ENCODE data around the gene STK39.

The STK39 gene

DNA sequence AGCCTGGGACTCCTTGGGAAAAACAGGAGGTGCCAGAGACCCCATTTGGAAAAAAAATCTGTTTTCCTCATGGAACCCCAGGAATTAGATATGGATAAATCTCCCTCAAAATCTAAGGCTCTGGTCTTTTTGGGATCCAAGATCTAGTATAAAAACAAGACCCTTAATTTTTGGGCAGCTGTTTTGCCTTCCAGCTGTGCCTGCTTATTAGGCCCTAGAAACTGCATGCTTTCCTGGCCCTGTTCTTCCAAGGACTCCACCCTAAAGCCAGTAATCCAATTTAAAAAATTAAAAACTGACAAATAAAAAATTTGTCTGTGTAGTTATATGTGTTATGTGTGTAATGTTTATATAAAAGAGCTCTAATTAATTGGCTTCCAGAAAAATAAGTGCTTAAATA is 274.6 kb downstream of the STK39 start:
- no peak overlapping the region for H3K27ac ChIP-seq (ENCODE audit: insufficient read depth in 1 of 2, low read depth in 1 of 2, low read length in 2 of 2, poor library complexity in 1 of 2, severe bottlenecking in 2 of 2)
- DNase-seq, result no peak
- ChIA-PET POLR2A (interaction anchor here (0.6 kb wide), 1 partner anchor 841 kb away, joined by 3 read pairs; no protein-coding TSS in a partner anchor), CTCF (no interaction called here)
- H3K36me3 ChIP-seq (ENCODE audit: control insufficient read depth in 4 of 4, insufficient read depth in 4 of 4, low read length in 3 of 4), result peaks cover 0 to 13% (median 3%) of the 10 kb centered on the region in 4 experiments
- no peaks in the 10 kb centered on the region for H3K4me1 ChIP-seq (ENCODE audit: control extremely low read depth in 1 of 4, control insufficient read depth in 4 of 4, insufficient read depth in 4 of 4, low read length in 3 of 4)
- H3K9me3 ChIP-seq (ENCODE audit: control extremely low read depth in 1 of 5, control insufficient read depth in 4 of 5, insufficient read depth in 2 of 5, low read depth in 1 of 5, low read length in 4 of 5), result peaks cover 0 to 30% (median 14%) of the 10 kb centered on the region in 5 experiments
- no peaks in the 10 kb centered on the region for H3K27me3 ChIP-seq (replicated peaks in 2 of 5; ENCODE audit: control insufficient read depth in 4 of 5, insufficient read depth in 5 of 5, low read length in 4 of 5)
- H3K4me3 ChIP-seq (ENCODE audit: control insufficient read depth in 1 of 7, extremely low read depth in 1 of 7, insufficient read depth in 4 of 7, low read depth in 2 of 7, low read length in 6 of 7), result no peak overlapping the region

DNA sequence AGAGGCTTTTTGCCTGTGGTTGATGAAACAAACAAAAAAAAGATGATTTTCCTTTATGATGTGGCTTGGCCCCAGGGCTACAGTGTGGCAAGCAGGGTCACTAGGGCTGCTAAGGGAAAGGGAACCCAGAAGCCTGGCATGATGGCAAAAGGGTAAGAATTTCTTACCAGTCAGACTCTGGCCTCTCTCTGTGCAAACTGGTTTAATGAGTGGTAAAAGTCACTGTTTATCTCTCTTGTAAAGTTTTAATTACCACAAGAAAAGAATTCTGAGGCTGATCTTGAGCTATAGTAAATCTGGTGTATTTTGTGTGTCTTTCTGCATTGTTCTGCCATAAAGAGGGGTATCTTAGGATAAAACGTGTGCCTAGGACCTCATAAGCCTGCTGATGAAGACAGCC is 275.4 kb downstream of the STK39 start:
- POLR2A ChIA-PET, result no interaction called here
- no peaks in the 10 kb centered on the region for H3K27me3 ChIP-seq (replicated peaks in 2 of 5; ENCODE audit: control insufficient read depth in 4 of 5, insufficient read depth in 5 of 5, low read length in 4 of 5)
- H3K9me3 ChIP-seq (ENCODE audit: control extremely low read depth in 1 of 5, control insufficient read depth in 4 of 5, insufficient read depth in 2 of 5, low read depth in 1 of 5, low read length in 4 of 5), result peaks cover 0 to 30% (median 14%) of the 10 kb centered on the region in 5 experiments
- H3K4me1 ChIP-seq (ENCODE audit: control extremely low read depth in 1 of 4, control insufficient read depth in 4 of 4, insufficient read depth in 4 of 4, low read length in 3 of 4), result no peaks in the 10 kb centered on the region
- CTCF ChIA-PET, result no interaction called here
- H3K27ac ChIP-seq (ENCODE audit: insufficient read depth in 1 of 2, low read depth in 1 of 2, low read length in 2 of 2, poor library complexity in 1 of 2, severe bottlenecking in 2 of 2), result no peak overlapping the region
- no peak for DNase-seq
- 100% methylated on average over 1 of the region's 1 CpG for WGBS (ENCODE audit: insufficient coverage)
- H3K36me3 ChIP-seq (ENCODE audit: control insufficient read depth in 4 of 4, insufficient read depth in 4 of 4, low read length in 3 of 4), result peaks cover 0 to 13% (median 3%) of the 10 kb centered on the region in 4 experiments
- H3K4me3 ChIP-seq (ENCODE audit: control insufficient read depth in 1 of 7, extremely low read depth in 1 of 7, insufficient read depth in 4 of 7, low read depth in 2 of 7, low read length in 6 of 7), result no peak overlapping the region

- CTCF ChIA-PET, result interaction anchor here (1.0 to 2.8 kb wide), 4 partner anchors 10 to 152 kb away, joined by 3 to 6 read pairs (median 4); no protein-coding TSS in a partner anchor
- no peaks in the 10 kb centered on the region for H3K4me1 ChIP-seq (ENCODE audit: control extremely low read depth in 1 of 4, control insufficient read depth in 4 of 4, insufficient read depth in 4 of 4, low read length in 3 of 4)
- no peak for DNase-seq
- H3K27ac ChIP-seq (ENCODE audit: insufficient read depth in 1 of 2, low read depth in 1 of 2, low read length in 2 of 2, poor library complexity in 1 of 2, severe bottlenecking in 2 of 2), result no peak overlapping the region
- POLR2A ChIA-PET, result no interaction called here
- no peaks in the 10 kb centered on the region for H3K27me3 ChIP-seq (replicated peaks in 2 of 5; ENCODE audit: control insufficient read depth in 4 of 5, insufficient read depth in 5 of 5, low read length in 4 of 5)
- peaks cover 0 to 11% (median 2%) of the 10 kb centered on the region in 4 experiments for H3K36me3 ChIP-seq (ENCODE audit: control insufficient read depth in 4 of 4, insufficient read depth in 4 of 4, low read length in 3 of 4)
- 99% methylated on average over 6 of the region's 9 CpGs for WGBS (ENCODE audit: insufficient coverage)
- peaks cover 0 to 20% (median 12%) of the 10 kb centered on the region in 5 experiments for H3K9me3 ChIP-seq (ENCODE audit: control extremely low read depth in 1 of 5, control insufficient read depth in 4 of 5, insufficient read depth in 2 of 5, low read depth in 1 of 5, low read length in 4 of 5)
- H3K4me3 ChIP-seq (ENCODE audit: control insufficient read depth in 1 of 7, extremely low read depth in 1 of 7, insufficient read depth in 4 of 7, low read depth in 2 of 7, low read length in 6 of 7), result no peak overlapping the region
Observed at GRCh38 chr2:167966937-167967913, 280.2 kb downstream of the STK39 start.

- no peaks in the 10 kb centered on the region for H3K4me1 ChIP-seq (ENCODE audit: control extremely low read depth in 1 of 4, control insufficient read depth in 4 of 4, insufficient read depth in 4 of 4, low read length in 3 of 4)
- ChIA-PET CTCF (interaction anchor here (0.9 to 4.6 kb wide), 6 partner anchors 10 to 153 kb away, joined by 3 to 23 read pairs (median 4); no protein-coding TSS in a partner anchor), POLR2A (no interaction called here)
- peaks cover 0 to 5% (median 2%) of the 10 kb centered on the region in 4 experiments for H3K36me3 ChIP-seq (ENCODE audit: control insufficient read depth in 4 of 4, insufficient read depth in 4 of 4, low read length in 3 of 4)
- peaks cover 0 to 10% (median 4%) of the 10 kb centered on the region in 5 experiments for H3K9me3 ChIP-seq (ENCODE audit: control extremely low read depth in 1 of 5, control insufficient read depth in 4 of 5, insufficient read depth in 2 of 5, low read depth in 1 of 5, low read length in 4 of 5)
- H3K27me3 ChIP-seq (replicated peaks in 2 of 5; ENCODE audit: control insufficient read depth in 4 of 5, insufficient read depth in 5 of 5, low read length in 4 of 5), result no peaks in the 10 kb centered on the region
- no peak overlapping the region for H3K27ac ChIP-seq (ENCODE audit: insufficient read depth in 1 of 2, low read depth in 1 of 2, low read length in 2 of 2, poor library complexity in 1 of 2, severe bottlenecking in 2 of 2)
- 89% methylated on average over 5 of the region's 5 CpGs for WGBS (ENCODE audit: insufficient coverage)
- H3K4me3 ChIP-seq (ENCODE audit: control insufficient read depth in 1 of 7, extremely low read depth in 1 of 7, insufficient read depth in 4 of 7, low read depth in 2 of 7, low read length in 6 of 7), result no peak overlapping the region
- no peak for DNase-seq
Observed at GRCh38 chr2:167965907-167966761, 281.3 kb downstream of the STK39 start.

DNA sequence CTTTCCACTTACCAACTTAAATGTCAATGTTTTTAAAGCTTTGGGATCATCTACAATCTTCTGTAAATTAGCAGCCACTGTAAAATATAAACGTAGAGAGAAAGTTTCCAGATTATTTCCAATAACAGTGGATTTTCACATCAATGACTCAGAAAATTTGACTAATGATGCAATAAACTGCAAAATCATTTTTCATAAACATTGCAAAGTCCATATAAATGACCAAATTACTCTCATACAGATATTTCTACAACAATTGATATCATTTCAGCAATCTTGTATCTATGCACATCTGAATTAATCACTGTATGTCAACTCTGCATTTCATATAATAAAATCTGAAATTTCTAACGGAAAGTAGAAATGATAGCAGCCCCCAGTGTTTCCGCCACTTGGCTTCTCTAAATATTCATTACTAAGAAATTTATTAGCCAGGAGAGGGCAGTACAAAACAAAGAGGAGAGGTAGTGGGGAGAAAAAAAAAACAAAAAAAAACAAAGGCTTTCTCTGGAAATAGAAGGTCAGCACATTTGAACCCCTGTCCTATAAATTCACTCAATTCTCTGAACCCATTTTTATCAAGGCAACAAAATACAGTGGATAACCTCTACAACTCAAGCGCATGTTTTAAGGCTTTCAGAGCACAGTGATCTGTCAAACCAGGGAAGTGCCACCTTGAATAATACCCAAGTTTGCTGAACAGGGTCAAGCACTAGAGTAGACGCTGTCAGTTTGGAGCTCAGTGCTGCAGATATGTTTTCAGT is 282.6 kb downstream of the STK39 start:
- no peak overlapping the region for H3K4me3 ChIP-seq (ENCODE audit: control insufficient read depth in 1 of 7, extremely low read depth in 1 of 7, insufficient read depth in 4 of 7, low read depth in 2 of 7, low read length in 6 of 7)
- CTCF ChIA-PET, result interaction anchor here (2.8 to 4.6 kb wide), 2 partner anchors 12 to 154 kb away, joined by 5 to 23 read pairs; no protein-coding TSS in a partner anchor
- H3K27me3 ChIP-seq (replicated peaks in 2 of 5; ENCODE audit: control insufficient read depth in 4 of 5, insufficient read depth in 5 of 5, low read length in 4 of 5), result no peaks in the 10 kb centered on the region
- WGBS (ENCODE audit: insufficient coverage), result 100% methylated on average over 3 of the region's 5 CpGs
- no peak overlapping the region for H3K27ac ChIP-seq (ENCODE audit: insufficient read depth in 1 of 2, low read depth in 1 of 2, low read length in 2 of 2, poor library complexity in 1 of 2, severe bottlenecking in 2 of 2)
- no peaks in the 10 kb centered on the region for H3K4me1 ChIP-seq (ENCODE audit: control extremely low read depth in 1 of 4, control insufficient read depth in 4 of 4, insufficient read depth in 4 of 4, low read length in 3 of 4)
- H3K36me3 ChIP-seq (ENCODE audit: control insufficient read depth in 4 of 4, insufficient read depth in 4 of 4, low read length in 3 of 4), result peaks cover 0 to 8% (median 4%) of the 10 kb centered on the region in 4 experiments
- DNase-seq, result peak in 2 of 3 donors; percentile 16 to 18
- POLR2A ChIA-PET, result no interaction called here
- H3K9me3 ChIP-seq (ENCODE audit: control extremely low read depth in 1 of 5, control insufficient read depth in 4 of 5, insufficient read depth in 2 of 5, low read depth in 1 of 5, low read length in 4 of 5), result no peaks in the 10 kb centered on the region

- Histone ChIP-seq H3K27me3 (replicated peaks in 2 of 5; ENCODE audit: control insufficient read depth in 4 of 5, insufficient read depth in 5 of 5, low read length in 4 of 5) (no peaks in the 10 kb centered on the region), H3K4me3 (ENCODE audit: control insufficient read depth in 1 of 7, extremely low read depth in 1 of 7, insufficient read depth in 4 of 7, low read depth in 2 of 7, low read length in 6 of 7) (no peak overlapping the region), H3K36me3 (ENCODE audit: control insufficient read depth in 4 of 4, insufficient read depth in 4 of 4, low read length in 3 of 4) (peaks cover 0 to 8% (median 6%) of the 10 kb centered on the region in 4 experiments), H3K4me1 (ENCODE audit: control extremely low read depth in 1 of 4, control insufficient read depth in 4 of 4, insufficient read depth in 4 of 4, low read length in 3 of 4) (no peaks in the 10 kb centered on the region), H3K27ac (ENCODE audit: insufficient read depth in 1 of 2, low read depth in 1 of 2, low read length in 2 of 2, poor library complexity in 1 of 2, severe bottlenecking in 2 of 2) (no peak overlapping the region), H3K9me3 (ENCODE audit: control extremely low read depth in 1 of 5, control insufficient read depth in 4 of 5, insufficient read depth in 2 of 5, low read depth in 1 of 5, low read length in 4 of 5) (no peaks in the 10 kb centered on the region)
- POLR2A ChIA-PET, result no interaction called here
- DNase-seq, result no peak
- CTCF ChIA-PET, result interaction anchor here (2.8 to 4.6 kb wide), 2 partner anchors 13 to 155 kb away, joined by 5 to 23 read pairs; no protein-coding TSS in a partner anchor
- WGBS (ENCODE audit: insufficient coverage), result 94% methylated on average over 6 of the region's 9 CpGs
Observed at GRCh38 chr2:167963899-167964649, 283.3 kb downstream of the STK39 start.

All from common myeloid progenitor, CD34-positive (primary cell).